ENCODE results near the gene ALDH7A1.
A peak's percentile ranks its signal among the peaks of the same experiment; 100 is the strongest.
"Not testable (repeated sequence)": the region's sequence is repeated elsewhere in the genome, so short reads cannot be mapped to it uniquely, and the experiment has no call there.

ALDH7A1 gene

DNA sequence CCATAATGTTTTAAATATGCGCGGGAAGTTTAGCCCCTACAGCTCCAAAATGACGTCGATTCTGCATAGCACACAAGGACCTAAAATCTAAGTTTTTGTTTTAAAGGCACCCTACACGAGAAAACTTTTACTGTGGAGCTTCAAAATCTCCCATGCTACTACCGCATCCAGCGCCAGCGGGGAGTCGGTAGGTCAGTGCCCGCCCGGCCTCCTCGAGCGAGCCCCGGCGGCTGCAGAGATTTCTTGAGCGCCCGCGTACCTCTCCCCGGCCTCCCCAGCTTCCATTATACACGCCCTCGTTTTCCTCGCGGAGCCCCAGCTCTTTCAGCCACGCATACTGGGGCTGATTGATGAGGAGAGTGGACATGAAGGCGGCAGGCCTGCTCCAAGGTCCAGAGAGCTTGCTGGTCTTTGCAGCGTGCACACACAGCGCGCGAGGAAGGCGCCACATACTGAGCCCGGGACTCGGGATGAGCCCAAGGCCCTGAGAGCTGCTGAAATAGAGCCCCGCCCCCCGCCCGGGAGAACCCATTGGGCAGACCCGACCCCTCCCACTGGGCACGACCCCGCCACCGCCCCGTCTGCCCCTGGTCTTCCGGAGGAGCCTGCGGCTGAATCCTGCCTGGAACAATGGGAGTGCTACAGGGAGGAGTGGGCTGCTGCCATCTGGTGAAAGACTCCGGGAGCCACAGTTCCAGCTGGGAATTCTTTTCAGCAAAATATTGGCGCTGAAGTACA is at the start of gene ALDH7A1:
Gene ALDH7A1, minus strand, starts transcription at position 472 of the 738 bp plus-strand sequence. Its CDS starts 21 bp downstream, at position 451.
- peak; percentile 93 for DNase-seq (ENCODE audit: low spot score)

DNA sequence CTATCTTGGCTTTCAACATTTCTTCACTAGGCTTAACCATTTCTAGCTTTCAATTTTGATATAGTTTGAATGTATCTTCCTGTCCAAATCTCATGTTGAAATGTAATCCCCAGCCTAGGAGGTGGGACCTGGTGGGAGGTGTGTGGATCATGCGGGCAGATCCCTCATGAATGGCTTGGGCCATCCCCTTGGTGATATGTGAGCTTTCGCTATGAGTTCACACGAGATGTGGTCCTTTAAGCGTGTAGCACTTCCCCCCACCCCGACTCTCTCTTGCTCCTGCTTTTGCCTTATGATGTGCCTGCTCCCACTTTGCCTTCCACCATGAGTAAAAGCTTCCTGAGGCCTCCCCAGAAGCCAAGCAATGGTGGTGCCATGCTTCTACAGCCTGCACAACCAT is 46.4 kb upstream of the ALDH7A1 start:
- DNase-seq (ENCODE audit: low spot score): no peak

DNA sequence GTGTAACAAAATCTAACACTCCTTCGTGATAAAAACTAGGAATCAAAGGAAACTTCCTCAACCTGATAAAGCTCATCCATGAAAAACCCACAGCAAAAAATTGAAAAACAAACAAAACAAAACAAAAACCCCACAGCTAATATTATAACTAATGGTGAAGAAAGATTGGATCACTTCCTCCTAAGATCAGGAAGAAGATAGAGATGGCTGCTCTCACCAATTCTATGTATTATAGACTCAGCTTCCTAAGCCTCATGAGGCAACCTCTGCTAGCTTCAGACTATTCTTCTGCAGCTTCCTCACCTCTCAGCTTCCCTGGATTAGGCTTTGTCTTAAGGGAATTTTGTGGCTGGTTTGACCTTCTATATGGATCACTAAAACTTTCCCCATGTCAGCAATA is 45.8 kb upstream of the ALDH7A1 start:
- no peak for DNase-seq (ENCODE audit: low spot score)

DNA sequence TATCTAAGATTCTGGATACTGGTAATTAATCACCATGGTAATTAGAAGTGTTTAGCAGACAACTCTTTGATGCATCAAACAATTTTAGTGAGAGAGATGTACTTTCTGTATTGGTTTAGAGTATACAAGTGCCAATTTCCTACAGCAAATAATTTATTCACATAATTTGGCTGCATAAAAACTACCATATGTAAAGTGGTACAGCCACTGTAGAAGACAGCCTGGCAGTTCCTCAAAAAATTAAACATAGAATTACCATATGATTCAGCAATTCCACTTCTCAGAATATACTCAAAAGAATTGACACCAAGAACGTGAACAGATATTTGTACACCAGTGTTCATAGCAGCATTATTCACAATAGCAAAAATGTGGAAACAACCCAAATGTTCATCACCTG is 41.9 kb upstream of the ALDH7A1 start:
- no peak for DNase-seq (ENCODE audit: low spot score)

DNA sequence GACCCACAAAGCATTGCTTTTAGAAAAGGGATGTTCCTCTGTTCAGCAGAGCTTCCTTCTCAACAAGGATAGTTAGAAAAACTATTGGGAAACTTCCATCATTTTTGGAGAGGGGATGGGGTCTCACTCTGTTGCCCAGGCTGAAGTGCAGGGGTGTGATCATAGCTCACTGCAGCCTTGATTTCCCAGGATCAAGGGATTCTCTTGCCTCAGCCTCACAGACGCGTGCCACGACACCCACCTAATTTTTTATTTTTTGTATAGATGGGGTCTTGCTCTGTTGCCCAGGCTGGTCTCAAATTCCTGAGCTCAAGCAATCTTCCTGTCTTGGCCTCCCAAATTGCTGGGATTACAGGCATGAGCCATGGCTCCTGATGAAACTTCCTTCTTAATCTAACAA is 40.6 kb upstream of the ALDH7A1 start:
- no peak for DNase-seq (ENCODE audit: low spot score)

DNA sequence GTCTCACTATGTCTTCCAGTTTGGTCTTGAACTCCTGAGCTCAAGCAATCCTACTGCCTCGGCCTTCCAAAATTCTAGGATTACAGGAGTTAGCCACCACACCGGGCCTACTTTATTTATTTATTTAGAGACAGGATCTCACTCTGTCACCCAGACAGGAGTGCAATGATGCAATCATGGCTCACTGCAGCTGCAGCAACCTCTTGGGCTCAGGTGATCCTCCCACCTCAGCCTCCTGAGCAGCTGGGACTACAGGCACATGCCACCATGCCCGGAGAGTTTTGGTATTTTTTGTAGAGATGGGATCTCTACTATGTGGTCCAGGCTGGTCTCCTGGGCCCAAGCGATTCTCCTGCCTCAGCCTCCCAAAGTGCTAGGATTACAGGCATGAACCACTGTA is 38.5 kb upstream of the ALDH7A1 start:
- DNase-seq (ENCODE audit: low spot score): no peak

DNA sequence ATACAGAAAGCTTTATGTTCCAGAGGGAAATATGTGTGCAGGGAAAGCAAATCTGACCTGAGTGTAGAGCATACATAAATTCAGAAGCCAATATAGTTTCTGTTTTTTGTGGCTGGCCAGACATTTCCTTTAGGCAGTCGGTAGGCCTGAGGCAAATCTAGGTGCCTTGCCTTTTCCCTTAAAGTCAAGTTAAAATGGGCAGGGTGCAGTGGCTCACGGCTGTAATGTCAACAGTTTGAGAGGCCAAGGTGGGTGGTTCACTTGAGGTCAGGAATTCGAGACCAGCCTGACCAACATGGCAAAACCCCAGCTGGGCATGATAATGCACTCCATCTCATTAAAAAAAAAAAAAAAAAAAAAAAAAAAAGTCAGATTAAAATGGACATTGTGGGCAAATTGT is 36.9 kb upstream of the ALDH7A1 start:
- DNase-seq (ENCODE audit: low spot score): no peak

DNA sequence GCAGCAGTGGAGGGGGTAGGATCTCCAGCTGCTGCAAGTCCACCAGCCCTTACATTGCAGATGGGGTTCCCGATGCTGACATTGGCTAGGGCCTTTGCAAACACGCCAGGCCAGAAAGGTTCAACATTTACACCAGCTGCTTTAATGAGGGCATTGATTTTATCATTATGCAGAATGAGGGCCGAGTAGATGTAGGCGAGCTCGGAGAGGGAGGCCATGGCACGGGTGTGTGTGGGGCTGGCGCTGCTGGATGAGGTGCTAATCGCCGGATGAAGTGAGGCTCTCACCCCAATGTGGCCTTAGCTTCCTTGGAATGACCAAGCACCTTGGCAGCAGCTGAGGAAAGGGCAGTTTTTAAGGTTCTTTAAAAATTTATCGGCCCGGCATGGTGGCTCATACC is 33.1 kb upstream of the ALDH7A1 start:
- no peak for DNase-seq (ENCODE audit: low spot score)

DNA sequence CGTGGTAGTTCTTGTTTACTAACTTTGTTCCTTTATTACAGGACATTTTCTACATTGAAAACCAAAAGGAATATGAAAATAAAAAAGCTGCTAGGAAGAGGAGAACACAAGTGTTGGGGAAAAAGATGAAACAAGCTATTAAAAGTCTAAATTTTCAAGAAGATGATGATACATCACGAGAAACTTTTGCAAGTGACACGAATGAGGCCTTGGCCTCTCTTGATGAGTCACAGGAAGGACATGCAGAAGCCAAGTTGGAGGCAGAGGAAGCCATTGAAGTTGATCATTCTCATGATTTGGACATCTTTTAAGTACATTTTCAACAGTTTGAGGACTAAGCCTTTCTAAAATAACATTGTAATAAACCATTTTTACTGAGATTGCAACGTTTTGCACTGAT is 29.5 kb upstream of the ALDH7A1 start:
- DNase-seq (ENCODE audit: low spot score): no peak

DNA sequence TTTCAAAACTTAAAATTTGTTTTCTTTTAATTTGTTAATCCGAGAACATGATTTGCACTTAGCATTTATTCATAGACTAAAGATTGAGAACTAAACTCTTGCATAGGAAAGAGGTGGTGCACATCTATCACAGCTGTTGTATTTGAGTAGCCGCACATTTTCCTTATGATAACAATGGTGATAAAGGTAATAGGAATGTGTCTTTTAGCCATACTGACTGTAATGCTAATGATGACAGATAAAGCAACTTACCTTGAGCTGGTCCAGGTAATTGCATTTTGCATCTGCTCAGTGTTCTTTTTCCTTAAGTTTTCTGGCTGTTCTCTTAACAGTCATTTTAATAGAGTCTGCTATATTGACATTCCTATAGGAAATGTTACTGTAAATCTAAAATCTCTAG is 24.8 kb upstream of the ALDH7A1 start:
- no peak for DNase-seq (ENCODE audit: low spot score)

DNA sequence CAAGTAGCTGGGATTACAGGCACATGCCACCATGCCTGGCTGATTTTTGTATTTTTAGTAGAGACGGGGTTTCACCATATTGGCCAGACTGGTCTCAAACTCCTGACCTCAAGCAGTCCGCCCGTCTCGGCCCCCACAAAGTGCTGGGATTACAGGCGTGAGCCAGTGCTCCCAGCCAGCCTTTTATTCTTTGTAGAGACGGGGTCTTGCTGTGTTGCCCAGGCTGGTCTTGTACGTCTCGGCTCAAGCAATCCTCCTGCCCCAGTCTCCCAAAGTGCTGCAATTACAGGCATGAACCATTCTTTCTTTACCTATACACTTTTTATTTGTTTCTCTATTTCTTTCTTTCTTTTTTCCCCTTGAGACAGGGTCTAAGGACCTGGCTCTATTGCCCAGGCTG is 22.6 kb upstream of the ALDH7A1 start:
- not testable (repeated sequence) for DNase-seq (ENCODE audit: low spot score)

DNA sequence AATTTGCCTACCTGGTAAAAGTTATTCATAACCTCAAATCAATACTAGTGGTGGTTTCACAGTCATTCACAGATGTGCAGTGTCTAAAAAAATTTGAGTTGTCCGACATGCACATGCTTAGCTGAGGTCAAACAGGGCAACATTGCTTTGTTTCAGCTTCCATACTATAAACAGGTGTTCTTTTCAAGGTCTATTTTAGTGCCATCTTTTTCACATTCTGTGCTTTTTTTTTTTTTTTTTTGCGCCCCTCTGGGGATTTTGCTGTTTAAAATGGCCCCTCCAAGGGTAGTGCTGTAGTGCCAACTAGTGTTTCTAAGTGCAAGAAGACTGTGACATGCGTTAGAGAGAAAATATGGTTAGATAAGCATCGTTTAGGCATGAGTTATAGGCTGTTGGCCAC is 20.3 kb upstream of the ALDH7A1 start:
- no peak for DNase-seq (ENCODE audit: low spot score)

DNA sequence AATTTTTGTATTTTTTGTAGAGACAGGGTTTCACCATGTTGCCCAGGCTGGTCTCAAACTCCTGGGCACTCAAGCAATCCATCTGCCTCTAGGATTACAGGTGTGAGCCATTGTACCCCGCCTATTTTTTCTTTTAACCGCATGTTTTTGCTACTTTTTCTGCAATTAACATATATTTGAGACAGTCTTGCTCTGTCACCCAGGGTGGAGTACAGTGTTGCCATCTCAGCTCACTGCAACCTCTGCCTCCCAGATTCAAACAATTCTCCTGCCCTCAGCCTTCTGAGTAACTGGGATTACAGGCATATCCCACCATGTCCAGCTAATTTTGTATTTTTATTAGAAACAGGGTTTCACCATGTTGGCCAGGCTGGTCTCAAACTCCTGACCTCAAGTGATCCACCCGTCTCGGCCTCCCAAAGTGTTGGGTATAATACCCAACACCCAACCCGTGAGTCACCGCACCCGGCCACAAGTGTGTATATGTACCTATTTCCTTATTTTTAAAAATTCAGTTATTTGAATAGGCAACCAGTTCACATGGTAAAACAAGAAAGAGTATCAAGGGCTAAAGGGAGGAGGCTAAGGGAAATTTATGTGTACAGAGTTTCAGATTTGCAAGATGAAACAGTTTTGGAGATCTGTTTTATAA is 19.0 kb upstream of the ALDH7A1 start:
- DNase-seq (ENCODE audit: low spot score): no peak

DNA sequence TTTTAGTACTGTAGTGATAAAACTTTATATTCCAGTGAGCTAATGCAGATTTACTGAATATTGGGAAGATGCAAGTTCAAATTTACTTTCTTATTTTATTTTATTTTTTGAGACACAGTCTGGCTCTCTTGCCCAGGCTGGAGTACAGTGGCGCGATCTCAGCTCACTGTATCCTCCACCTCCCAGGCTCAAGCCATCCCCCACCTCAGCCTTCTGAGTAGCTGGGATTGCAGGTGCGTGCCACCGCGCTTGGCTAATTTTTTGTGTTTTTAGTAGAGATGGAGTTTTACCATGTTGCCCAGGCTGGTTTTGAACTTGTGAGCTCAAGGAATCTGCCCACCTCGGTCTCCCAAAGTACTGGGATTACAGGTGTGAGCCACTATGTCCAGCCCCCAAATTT is 15.6 kb upstream of the ALDH7A1 start:
- DNase-seq (ENCODE audit: low spot score): no peak

DNA sequence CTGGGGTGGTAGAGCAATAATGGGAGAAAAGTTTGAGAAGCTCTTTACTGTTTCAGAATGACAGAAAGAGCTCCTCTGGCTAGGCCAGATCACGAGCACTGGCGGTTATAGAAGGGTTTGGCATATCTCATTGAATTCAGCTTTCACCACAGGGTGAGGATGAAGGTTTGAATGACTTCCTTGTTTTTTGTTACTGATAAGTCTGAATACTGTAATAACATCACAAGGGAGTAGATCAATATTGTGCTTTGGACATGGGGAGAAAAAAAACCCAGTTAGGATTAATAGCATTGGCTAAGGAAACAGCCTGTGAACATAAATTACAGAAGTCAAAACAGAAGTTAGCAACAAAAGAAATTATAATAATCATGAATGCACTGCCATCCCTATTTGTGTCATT is 15.1 kb upstream of the ALDH7A1 start:
- no peak for DNase-seq (ENCODE audit: low spot score)

DNA sequence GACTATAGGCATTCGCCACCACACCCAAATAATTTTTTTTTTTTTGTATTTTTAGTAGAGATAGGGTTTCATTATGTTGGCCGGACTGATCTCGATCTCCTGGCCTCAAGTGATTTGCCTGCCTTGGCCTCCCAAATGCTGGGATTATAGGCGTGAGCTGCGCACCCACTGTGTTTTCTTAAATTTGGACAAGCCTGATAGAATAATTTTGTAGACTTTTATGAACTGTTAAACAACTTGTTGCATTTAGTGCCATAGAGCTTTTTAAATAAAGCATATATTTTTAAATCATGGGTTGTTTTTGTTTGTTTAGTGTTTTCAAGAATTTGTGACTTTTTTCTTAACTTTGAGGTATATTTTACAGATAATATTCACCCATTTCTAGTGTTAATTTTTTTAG is 10.5 kb upstream of the ALDH7A1 start:
- no peak for DNase-seq (ENCODE audit: low spot score)

DNA sequence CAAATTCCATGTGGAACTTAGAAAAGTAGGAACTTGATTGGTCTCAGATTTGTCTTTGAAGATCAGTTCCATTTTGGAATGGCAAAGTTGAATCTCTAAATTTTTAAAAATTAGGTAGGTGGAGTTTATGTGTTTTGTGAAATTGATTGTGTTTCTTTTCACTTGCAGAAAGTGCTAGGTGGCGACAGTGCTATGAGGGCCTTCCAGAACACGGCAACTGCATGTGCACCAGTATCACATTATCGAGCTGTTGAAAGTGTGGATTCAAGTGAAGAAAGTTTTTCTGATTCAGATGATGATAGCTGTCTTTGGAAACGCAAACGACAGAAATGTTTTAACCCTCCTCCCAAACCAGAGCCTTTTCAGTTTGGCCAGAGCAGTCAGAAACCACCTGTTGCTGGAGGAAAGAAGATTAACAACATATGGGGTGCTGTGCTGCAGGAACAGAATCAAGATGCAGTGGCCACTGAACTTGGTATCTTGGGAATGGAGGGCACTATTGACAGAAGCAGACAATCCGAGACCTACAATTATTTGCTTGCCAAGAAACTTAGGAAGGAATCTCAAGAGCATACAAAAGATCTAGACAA is 8.5 kb upstream of the ALDH7A1 start:
- no peak for DNase-seq (ENCODE audit: low spot score)

DNA sequence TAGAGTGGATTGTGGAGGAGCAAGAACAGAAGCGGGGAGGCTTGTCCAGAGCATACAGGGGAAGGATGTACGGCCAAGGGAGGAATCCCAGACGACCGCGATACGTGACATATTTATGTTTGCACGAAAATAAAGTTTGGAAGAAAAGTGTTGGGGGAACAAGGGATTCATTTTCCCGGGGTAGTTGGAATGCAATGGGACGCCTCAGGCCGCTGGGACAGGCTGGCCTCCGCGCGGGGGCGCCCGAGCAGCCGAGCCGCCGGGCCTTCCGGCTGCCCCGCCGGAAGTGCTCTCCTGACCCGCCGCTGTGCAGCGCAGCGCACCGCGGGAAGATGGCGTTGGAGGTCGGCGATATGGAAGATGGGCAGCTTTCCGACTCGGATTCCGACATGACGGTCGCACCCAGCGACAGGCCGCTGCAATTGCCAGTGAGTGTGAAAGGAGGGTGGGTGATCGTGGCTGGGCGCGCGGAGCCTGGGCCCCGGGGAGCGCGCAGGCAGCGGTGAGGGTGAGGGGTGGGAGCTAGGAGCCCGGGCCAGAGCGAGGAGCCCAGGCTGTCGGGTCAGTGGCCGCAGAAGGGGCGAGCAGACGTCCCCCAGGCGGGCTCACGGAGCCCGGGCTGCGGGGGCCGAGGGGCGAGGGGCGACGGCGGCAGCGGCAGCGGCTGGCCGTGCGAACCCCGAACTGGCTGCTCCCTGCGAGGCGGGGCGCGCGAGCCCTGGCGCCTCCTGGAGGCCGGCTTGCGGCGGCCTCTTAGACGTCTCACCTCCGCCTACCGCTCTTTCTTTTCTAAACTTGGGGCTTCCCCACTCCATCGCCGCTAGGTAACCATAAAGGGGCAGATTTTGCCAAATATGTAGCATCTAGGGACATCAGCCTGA is 5.9 kb upstream of the ALDH7A1 start, which contains the start of gene PHAX:
Gene PHAX, plus strand, starts transcription at position 317 of the 881 bp plus-strand sequence. Its CDS starts 16 bp downstream, at position 333.
- DNase-seq (ENCODE audit: low spot score): peak; percentile 92

DNA sequence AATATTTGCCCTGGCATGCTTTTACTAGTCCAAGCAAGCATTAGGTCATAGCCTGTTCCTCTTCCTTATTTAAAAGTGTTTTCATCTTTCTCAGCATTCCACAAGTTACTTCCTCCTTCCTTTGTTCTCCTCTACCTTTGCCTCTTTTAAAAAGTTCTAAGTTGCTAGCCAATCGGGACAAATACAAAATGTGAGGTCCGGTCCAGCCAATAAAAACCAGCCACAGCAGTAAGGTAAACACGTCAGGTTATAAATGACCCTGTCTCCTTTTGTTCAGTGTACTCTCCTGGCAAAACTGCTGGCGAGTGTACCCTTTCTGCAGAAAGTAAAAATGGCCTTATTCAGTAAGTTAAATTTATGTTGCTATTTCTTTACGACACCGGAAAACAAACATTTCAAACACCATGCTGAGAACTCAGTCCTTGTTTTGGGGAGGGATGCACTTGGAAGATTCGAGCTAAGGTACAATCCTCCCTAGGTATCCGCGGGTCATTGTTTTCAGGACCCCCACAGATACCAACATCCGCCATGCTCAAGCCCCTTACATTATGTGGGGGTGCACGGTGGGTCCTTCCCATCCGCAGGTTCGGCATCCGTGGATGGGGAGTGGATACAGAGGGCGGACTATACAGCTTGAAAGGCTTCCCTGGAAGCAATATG is 5.1 kb upstream of the ALDH7A1 start:
- peak; percentile 66 for DNase-seq (ENCODE audit: low spot score)

DNA sequence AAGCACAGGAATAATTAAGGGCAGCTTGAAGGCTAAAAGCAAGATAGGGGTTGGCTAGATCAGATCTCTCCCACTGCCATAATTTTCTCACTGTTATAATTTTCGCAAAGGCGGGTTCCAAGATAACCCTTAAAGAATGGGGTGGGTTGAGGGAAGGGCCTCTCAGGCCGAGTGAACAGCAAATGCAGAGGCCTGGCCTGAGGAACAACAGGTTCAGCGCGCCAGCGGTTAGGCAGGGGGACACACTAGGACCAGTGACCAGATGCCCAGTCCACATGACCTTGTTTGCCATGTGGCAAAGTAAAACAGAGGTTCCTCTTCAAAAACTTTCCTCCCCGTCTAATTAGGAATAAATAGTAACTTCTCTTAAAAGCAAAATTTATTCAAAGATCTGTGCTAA is 4.5 kb upstream of the ALDH7A1 start:
- no peak for DNase-seq (ENCODE audit: low spot score)

DNA sequence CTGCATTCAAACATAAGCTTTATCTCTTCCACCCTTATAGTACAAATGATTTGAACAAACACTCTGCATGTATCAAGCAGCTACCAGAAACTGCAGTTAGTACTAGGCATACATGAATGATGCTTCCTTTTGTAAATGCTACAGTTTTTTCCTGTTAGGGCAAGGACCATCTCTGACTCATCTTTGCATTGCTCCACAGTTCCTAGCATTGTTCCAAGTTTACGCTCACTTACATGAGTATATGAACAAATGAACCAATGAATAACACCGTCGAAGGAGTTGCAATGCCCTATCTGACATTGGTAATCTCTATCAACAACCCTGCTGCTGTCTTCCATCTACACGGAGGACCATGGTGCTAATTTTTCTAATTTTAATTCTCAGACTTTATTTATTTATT is 2.1 kb upstream of the ALDH7A1 start:
- DNase-seq (ENCODE audit: low spot score): peak; percentile 33
